H1 (cell line): Measurements from ENCODE around the gene PFKFB1. TPM values are rescaled to one million over a fixed set of nuclear protein-coding genes. Genes with fewer than 3 reads are reported as not detected.

Experiments used
- BCL11A ChIP-seq, 2 experiments: IDR thresholded peaks; one replicate each; pipeline ENCODE4 v1.6.1; 2011; ENCODE audit warnings: low read depth in 2 of 2, low read length in 2 of 2, mild to moderate bottlenecking in 2 of 2
- CTCF ChIP-seq, 3 experiments: IDR thresholded peaks; 1 replicate in 2 of 3; 2 replicates in 1 of 3; pipeline versions ENCODE4 v1.5.1 to v1.6.1; 2011; ENCODE audit warnings: low read length in 3 of 3, mild to moderate bottlenecking in 3 of 3, inconsistent platforms in 2 of 3, low read depth in 1 of 3, moderate library complexity in 1 of 3; ENCODE audit not compliant: insufficient read depth in 1 of 3; ENCODE audit errors: control extremely low read depth in 1 of 3
- EP300 ChIP-seq, 2 experiments: IDR thresholded peaks; 1 replicate in 1 of 2; 2 replicates in 1 of 2; pipeline ENCODE4 v1.6.1; 2011 to 2012; ENCODE audit warnings: low read depth in 2 of 2, low read length in 2 of 2, mild to moderate bottlenecking in 2 of 2, borderline replicate concordance in 1 of 2, inconsistent platforms in 1 of 2, moderate library complexity in 1 of 2
- KDM5A ChIP-seq: fragments of 200-600 bp; IDR thresholded peaks from 2 replicates; pipeline ENCODE4 v1.7.1; 2012; ENCODE audit warnings: mild to moderate bottlenecking, low read length, inconsistent platforms, mixed read lengths
- MAFK ChIP-seq: IDR thresholded peaks from 2 replicates; pipeline ENCODE4 v1.6.1; 2012; ENCODE audit warnings: low read depth, mild to moderate bottlenecking, improper control_type of control experiment, low read length
- POLR2A ChIP-seq, 2 experiments: IDR thresholded peaks; 1 replicate in 1 of 2; 2 replicates in 1 of 2; pipeline ENCODE4 v1.6.1; 2011; ENCODE audit warnings: low read depth in 2 of 2, low read length in 2 of 2, mild to moderate bottlenecking in 2 of 2; ENCODE audit errors: control extremely low read depth in 1 of 2
- RXRA ChIP-seq: IDR thresholded peaks from 2 replicates; pipeline ENCODE4 v1.6.1; 2011; ENCODE audit warnings: low read depth, mild to moderate bottlenecking, low read length, moderate library complexity; ENCODE audit not compliant: insufficient read depth
- SIRT6 ChIP-seq: IDR thresholded peaks from one replicate; pipeline ENCODE4 v1.7.1; 2012; ENCODE audit warnings: low read length, inconsistent platforms
- SP1 ChIP-seq: IDR thresholded peaks from 2 replicates; pipeline ENCODE4 v1.6.1; 2011; ENCODE audit warnings: low read depth, low read length
- SP2 ChIP-seq: IDR thresholded peaks from 2 replicates; pipeline ENCODE4 v1.6.1; 2012; ENCODE audit warnings: mild to moderate bottlenecking, low read length, inconsistent platforms
- SRF ChIP-seq: IDR thresholded peaks from 2 replicates; pipeline ENCODE4 v1.6.1; 2011; ENCODE audit warnings: mild to moderate bottlenecking, low read depth, low read length, moderate library complexity
- SUZ12 ChIP-seq: fragments of 200-600 bp; sonication (generic); IDR thresholded peaks from 2 replicates; pipeline ENCODE4 v1.6.1; 2012; ENCODE audit warnings: mild to moderate bottlenecking, inconsistent platforms, low read length, moderate library complexity, mixed read lengths
- TAF1 ChIP-seq: IDR thresholded peaks from 2 replicates; pipeline ENCODE4 v1.6.1; 2011; ENCODE audit warnings: mild to moderate bottlenecking, low read depth, low read length
- TAF7 ChIP-seq: optimal IDR thresholded peaks from 2 replicates; pipeline ENCODE3; 2011; ENCODE audit warnings: low read depth, mild to moderate bottlenecking, inconsistent platforms, low read length, moderate library complexity, borderline replicate concordance
- polyA plus RNA-seq, 7 experiments: library from polyadenylated mRNA; depleted of rRNA in 3 of 7; stranded (reverse) in 5 of 7; unstranded in 2 of 7; fragments of >200 nt in 5 of 7; fragments of 200-250 nt in 2 of 7; gene quantifications; 1 replicate in 5 of 7; 2 replicates in 1 of 7; 4 replicates in 1 of 7; pipeline versions ENCODE4 v1.2.1 to v1.2.3, GENCODE V29; 2011 to 2013; ENCODE audit warnings: missing spikeins in 2 of 7, mixed read lengths in 2 of 7
- total RNA-seq: library from RNA; stranded (reverse); fragmentation: NEBNext Ultra II Directional; extraction: Animal tissue kit (Norgen Biotek cat#: 25700); gene quantifications from 2 replicates; pipeline ENCODE4 v1.2.1, GENCODE V29; 2021

Gene PFKFB1
- total and polyA plus RNA-seq, 2 of the 8 experiments (the other 6 are each of a cell fraction or from before 2014, with no cell fraction given) = 0.26 to 0.30 TPM

- no peak for TF ChIP-seq RXRA
- TF ChIP-seq EP300 (IDR thresholded peaks at IDR 0.05; ENCODE audit: borderline replicate concordance in 1 of 2, low read depth in 2 of 2, low read length in 2 of 2) = no peak
- TF ChIP-seq BCL11A (IDR thresholded peaks at IDR 0.05; ENCODE audit: low read depth in 2 of 2, low read length in 2 of 2) = no peak
- peak in 1 of 2 experiments; percentile 45; a peak in 1 of 3 replicates for TF ChIP-seq POLR2A (IDR thresholded peaks at IDR 0.05; ENCODE audit: control extremely low read depth in 1 of 2, low read depth in 2 of 2, low read length in 2 of 2)
- no peak for TF ChIP-seq SUZ12
- TF ChIP-seq CTCF (IDR thresholded peaks at IDR 0.05; ENCODE audit: control extremely low read depth in 1 of 3, insufficient read depth in 1 of 3, low read depth in 1 of 3, low read length in 3 of 3) = peak in 2 of 3 experiments; percentile 21 to 24; a peak in 3 of 4 replicates
- no peak for TF ChIP-seq TAF7
- TF ChIP-seq TAF1 = peak; percentile 63; the same call in 1 of the 2 replicates
- no peak for TF ChIP-seq SP1
- no peak for TF ChIP-seq MAFK
- no peak for TF ChIP-seq KDM5A
- TF ChIP-seq SIRT6 = no peak
- no peak for TF ChIP-seq SRF
- no peak for TF ChIP-seq SP2
Observed at GRCh38 chrX:54920610-54921426, 73.2 kb downstream of the PFKFB1 start, which contains the start of gene TRO (continued).
